Type B pancreatic cell (in vitro differentiated cells): ENCODE data around the gene ZNF236. TPM values are rescaled to one million over a fixed set of nuclear protein-coding genes. Genes with fewer than 3 reads are reported as not detected.
A peak's percentile ranks its signal among the peaks of the same experiment; 100 is the strongest.

Experiments used
- DNase-seq: peaks from one replicate; pipeline ENCODE4 v3.0.0; 2021; ENCODE audit warnings: mixed read lengths; ENCODE audit not compliant: unreplicated experiment; ENCODE audit errors: extremely low spot score
- H3K27ac Mint-ChIP-seq: 2 replicates; pipeline ENCODE4 v1.8.0; 2021; ENCODE audit warnings: mild to moderate bottlenecking, mixed read lengths
- H3K27me3 Mint-ChIP-seq: 2 replicates; pipeline ENCODE4 v1.8.0; 2021; ENCODE audit warnings: mixed read lengths
- H3K36me3 Mint-ChIP-seq: 2 replicates; pipeline ENCODE4 v1.8.0; 2021; ENCODE audit warnings: mixed read lengths
- H3K4me1 Mint-ChIP-seq: one replicate; pipeline ENCODE4 v1.8.0; 2021; ENCODE audit warnings: mixed read lengths; ENCODE audit not compliant: unreplicated experiment
- H3K4me3 Mint-ChIP-seq: 2 replicates; pipeline ENCODE4 v1.8.0; 2021; ENCODE audit warnings: mild to moderate bottlenecking, mixed read lengths
- H3K9me3 Mint-ChIP-seq: 2 replicates; pipeline ENCODE4 v1.8.0; 2021; ENCODE audit warnings: mixed read lengths
- total RNA-seq: library from RNA; stranded (reverse); gene quantifications from 2 replicates; pipeline ENCODE4 v1.2.1, GENCODE V29; 2021; ENCODE audit warnings: low replicate concordance
- TF ChIP-seq, protein P1 (sequence below): fragments of 200-600 bp; sonication (generic); conservative IDR thresholded peaks from 2 replicates; pipeline ENCODE4 v1.5.0; 2021; ENCODE audit warnings: antibody characterized with exemption, mild to moderate bottlenecking

Gene ZNF236
- total RNA-seq, 1 donor from 2014 or later = 20.2 TPM

DNA sequence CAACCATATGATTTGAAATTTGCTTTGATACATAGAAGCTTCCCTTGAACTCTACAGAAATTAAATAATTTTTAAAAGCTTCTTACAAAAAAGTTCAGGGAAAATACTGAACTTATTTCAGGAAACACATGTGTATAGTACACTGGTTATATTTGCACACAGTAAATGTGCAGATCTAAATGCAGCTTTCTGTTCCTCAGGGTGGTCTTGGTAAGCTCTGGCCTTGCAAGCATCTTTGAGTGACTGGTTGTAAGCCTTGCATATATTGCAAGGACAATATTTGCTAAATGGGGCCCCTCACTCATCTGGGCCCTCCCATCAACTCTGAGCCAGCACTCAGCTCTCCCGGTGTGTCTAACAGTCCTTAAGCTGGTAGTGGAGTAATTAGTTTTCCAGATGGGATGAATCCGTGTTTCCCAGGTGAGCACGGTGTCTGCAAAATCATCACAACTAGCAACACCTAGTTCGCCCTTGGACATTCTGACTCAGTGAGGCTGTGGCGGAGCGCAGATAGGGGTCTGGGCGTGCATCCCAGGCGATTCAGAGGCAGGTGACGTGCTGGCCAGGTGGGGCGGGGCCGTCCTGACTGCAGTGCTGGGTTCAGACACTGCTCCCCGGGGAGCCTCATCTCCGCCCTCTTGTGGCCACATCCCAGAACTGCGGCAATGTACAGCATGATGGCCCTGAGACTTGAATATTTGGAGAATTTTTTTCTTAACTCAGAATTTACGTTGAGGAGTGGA is 160.7 kb downstream of the ZNF236 start:
- peak overlapping the region; percentile 61 for H3K27ac Mint-ChIP-seq
- H3K4me3 Mint-ChIP-seq = peak overlapping the region; percentile 54
- TF ChIP-seq, protein P1, sequence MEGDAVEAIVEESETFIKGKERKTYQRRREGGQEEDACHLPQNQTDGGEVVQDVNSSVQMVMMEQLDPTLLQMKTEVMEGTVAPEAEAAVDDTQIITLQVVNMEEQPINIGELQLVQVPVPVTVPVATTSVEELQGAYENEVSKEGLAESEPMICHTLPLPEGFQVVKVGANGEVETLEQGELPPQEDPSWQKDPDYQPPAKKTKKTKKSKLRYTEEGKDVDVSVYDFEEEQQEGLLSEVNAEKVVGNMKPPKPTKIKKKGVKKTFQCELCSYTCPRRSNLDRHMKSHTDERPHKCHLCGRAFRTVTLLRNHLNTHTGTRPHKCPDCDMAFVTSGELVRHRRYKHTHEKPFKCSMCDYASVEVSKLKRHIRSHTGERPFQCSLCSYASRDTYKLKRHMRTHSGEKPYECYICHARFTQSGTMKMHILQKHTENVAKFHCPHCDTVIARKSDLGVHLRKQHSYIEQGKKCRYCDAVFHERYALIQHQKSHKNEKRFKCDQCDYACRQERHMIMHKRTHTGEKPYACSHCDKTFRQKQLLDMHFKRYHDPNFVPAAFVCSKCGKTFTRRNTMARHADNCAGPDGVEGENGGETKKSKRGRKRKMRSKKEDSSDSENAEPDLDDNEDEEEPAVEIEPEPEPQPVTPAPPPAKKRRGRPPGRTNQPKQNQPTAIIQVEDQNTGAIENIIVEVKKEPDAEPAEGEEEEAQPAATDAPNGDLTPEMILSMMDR = peak; percentile 94
- no peaks in the 10 kb centered on the region for H3K27me3 Mint-ChIP-seq
- no peaks in the 10 kb centered on the region for H3K9me3 Mint-ChIP-seq
- peaks cover 23% of the 10 kb centered on the region for H3K4me1 Mint-ChIP-seq
- H3K36me3 Mint-ChIP-seq = peaks cover 4% of the 10 kb centered on the region
- peak; percentile 87 for DNase-seq

DNA sequence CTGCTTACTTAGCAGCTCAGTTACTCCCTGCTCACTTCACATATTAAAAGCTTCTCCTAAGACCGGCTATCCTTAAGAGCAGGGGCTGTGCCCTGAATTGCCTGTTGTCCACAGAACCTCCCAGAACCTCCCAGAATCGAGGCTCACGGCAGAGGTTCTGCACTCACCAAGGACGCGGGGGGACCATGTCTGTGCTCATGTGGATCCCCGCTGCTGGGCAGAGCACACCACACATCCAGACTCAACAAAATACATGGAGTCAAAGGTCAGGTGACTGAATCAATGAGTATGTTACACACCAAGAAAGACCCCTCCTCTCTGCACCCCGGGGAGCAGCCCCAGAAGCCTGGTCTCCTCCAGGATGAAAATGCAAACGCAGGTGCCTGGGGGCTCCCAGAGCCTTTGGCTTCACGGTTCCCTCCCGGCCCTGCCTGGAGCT is 161.3 kb downstream of the ZNF236 start:
- no peak overlapping the region for H3K4me3 Mint-ChIP-seq
- no peak overlapping the region for H3K27ac Mint-ChIP-seq
- DNase-seq = peak; percentile 34
- H3K4me1 Mint-ChIP-seq = peaks cover 18% of the 10 kb centered on the region
- TF ChIP-seq, protein P1 = peak; percentile 1
- H3K27me3 Mint-ChIP-seq = no peaks in the 10 kb centered on the region
- H3K36me3 Mint-ChIP-seq = peaks cover 4% of the 10 kb centered on the region
- no peaks in the 10 kb centered on the region for H3K9me3 Mint-ChIP-seq

GRCh38 chr18:76984193-76985155 is 162.1 kb downstream of the ZNF236 start:
- Mint-ChIP-seq H3K27me3 (no peaks in the 10 kb centered on the region), H3K27ac (no peak overlapping the region), H3K36me3 (peaks cover 4% of the 10 kb centered on the region), H3K4me1 (peaks cover 17% of the 10 kb centered on the region), H3K4me3 (no peak overlapping the region), H3K9me3 (no peaks in the 10 kb centered on the region)
- DNase-seq = peak; percentile 62
- TF ChIP-seq, protein P1 = no peak

- Mint-ChIP-seq H3K27ac (no peak overlapping the region), H3K27me3 (no peaks in the 10 kb centered on the region), H3K4me1 (peaks cover 18% of the 10 kb centered on the region), H3K4me3 (no peak overlapping the region), H3K9me3 (no peaks in the 10 kb centered on the region), H3K36me3 (peaks cover 7% of the 10 kb centered on the region)
- DNase-seq = peak; percentile 62
- TF ChIP-seq, protein P1 = no peak
Measured at GRCh38 chr18:76985156-76985950, 163.0 kb downstream of the ZNF236 start.

GRCh38 chr18:76985951-76986236 is 163.5 kb downstream of the ZNF236 start:
- no peak overlapping the region for H3K27ac Mint-ChIP-seq

More at GRCh38 chr18:76985951-76986236, 163.5 kb downstream of the ZNF236 start:
- peak; percentile 54 for DNase-seq
- Mint-ChIP-seq H3K4me1 (peaks cover 24% of the 10 kb centered on the region), H3K4me3 (no peak overlapping the region), H3K27me3 (no peaks in the 10 kb centered on the region), H3K36me3 (peaks cover 8% of the 10 kb centered on the region), H3K9me3 (no peaks in the 10 kb centered on the region)
- TF ChIP-seq, protein P1 = no peak
